Vagina (tissue), 2 donors: ENCODE measurements around the gene GPR35. TPM values are rescaled to one million over a fixed set of nuclear protein-coding genes. Genes with fewer than 3 reads are reported as not detected.

Experiments used
- DNase-seq, 2 donors: peaks; one replicate each; pipeline ENCODE4 v3.0.0-alpha.2; 2017; ENCODE audit errors: extremely low spot score in 2 of 2
- H3K27ac ChIP-seq: fragments of 200-600 bp; sonication (generic); one replicate; pipeline ENCODE4 v1.5.1; 2019
- H3K27me3 ChIP-seq: fragments of 200-600 bp; sonication (generic); one replicate; pipeline ENCODE4 v1.5.1; 2019
- H3K36me3 ChIP-seq, 2 donors: fragments of 200-600 bp; sonication (generic); one replicate each; pipeline ENCODE4 v1.5.1; 2017 to 2019
- H3K4me1 ChIP-seq: fragments of 200-600 bp; sonication (generic); one replicate; pipeline ENCODE4 v1.5.1; 2019
- H3K4me3 ChIP-seq, 2 donors: fragments of 200-600 bp; sonication (generic); 1 replicate in 1 of 2; 2 replicates in 1 of 2; pipeline ENCODE4 v1.5.1; 2016 to 2019
- H3K9me3 ChIP-seq: fragments of 200-600 bp; sonication (generic); one replicate; pipeline ENCODE4 v1.5.1; 2019
- POLR2A ChIP-seq, 2 donors: fragments of 450-650 bp; IDR thresholded peaks; one replicate each; pipeline ENCODE4 v1.6.1; 2017; ENCODE audit warnings: antibody characterized with exemption in 2 of 2, mild to moderate bottlenecking in 2 of 2, moderate library complexity in 2 of 2
- POLR2AphosphoS5 ChIP-seq, 2 donors: sonication (generic); formaldehyde crosslinking; IDR thresholded peaks; one replicate each; pipeline ENCODE4 v1.9.0; 2017; ENCODE audit warnings: antibody characterized with exemption in 2 of 2, mild to moderate bottlenecking in 2 of 2, low read depth in 1 of 2; ENCODE audit not compliant: insufficient read depth in 1 of 2
- intact Hi-C: fragments of 100-400 bp; cut with DNase I; formaldehyde crosslinking; loops from one replicate; pipeline ENCODE4 v1.15.1; 2023
- total RNA-seq: library from RNA; depleted of rRNA; stranded (reverse); fragments of >200 nt; gene quantifications from one replicate; pipeline ENCODE4 v1.2.3, GENCODE V29; 2016
- TF ChIP-seq, protein P1 (sequence below), 3 experiments: fragments of 450-650 bp in 2 of 3; fragments of 200-600 bp in 1 of 3; sonication (generic) in 1 of 3; IDR thresholded peaks; one replicate each; pipeline ENCODE4 v1.5.1; 2017 to 2019; ENCODE audit warnings: antibody characterized with exemption in 3 of 3, mild to moderate bottlenecking in 2 of 3, moderate library complexity in 2 of 3

GPR35 gene
- 3.9 TPM for total RNA-seq

DNA sequence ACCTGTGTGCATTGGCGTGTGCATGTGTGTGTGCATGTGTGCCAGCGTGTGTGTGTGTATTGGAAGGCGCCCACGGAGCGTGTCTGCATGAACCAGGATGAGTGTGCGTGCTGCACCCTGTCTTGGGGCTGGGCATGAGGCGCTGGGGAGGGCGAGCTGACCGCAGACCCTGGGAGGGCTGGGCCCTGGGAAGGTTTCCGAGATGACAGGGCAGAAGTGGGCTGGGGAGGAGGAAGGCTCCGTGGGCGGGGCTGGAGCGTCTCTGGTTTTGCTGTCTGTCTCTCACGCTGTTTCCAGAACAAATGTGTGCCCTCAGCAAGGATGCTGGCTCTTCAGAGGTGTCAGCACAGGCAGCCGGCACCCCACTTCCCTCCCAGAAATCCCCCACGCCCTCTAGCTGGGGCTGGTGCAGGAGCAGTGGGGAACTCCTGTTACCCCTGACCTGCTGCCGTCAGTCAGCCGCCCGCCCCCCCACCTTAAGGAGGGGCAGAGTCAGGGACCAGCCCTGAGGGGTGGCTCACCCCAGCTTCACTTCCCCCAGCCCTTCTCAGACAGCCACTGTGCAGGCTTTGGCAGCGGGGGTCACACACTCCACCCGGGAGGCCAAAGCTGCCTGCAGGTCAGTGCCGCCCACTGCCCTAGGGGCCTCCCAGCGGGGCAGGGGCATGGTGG lies at the start of gene GPR35:
TSS of gene GPR35 (plus strand) at position 531 of the 672 bp plus-strand sequence. CDS start 4,473 bp downstream, outside the sequence.
- Histone ChIP-seq H3K27ac (no peak within 1 kb of the TSS), H3K27me3 (no peaks in the 10 kb centered on the region), H3K36me3 (no peaks in the 10 kb centered on the region), H3K4me1 (peaks cover 12% of the 10 kb centered on the region), H3K9me3 (no peaks in the 10 kb centered on the region), H3K4me3 (no peak within 1 kb of the TSS)
- intact Hi-C loops, result no loop called here
- no peak for DNase-seq
- TF ChIP-seq POLR2A (IDR thresholded peaks at IDR 0.05) (no peak), POLR2AphosphoS5 (IDR thresholded peaks at IDR 0.05; ENCODE audit: insufficient read depth in 1 of 2, low read depth in 1 of 2) (no peak)
- TF ChIP-seq, protein P1, sequence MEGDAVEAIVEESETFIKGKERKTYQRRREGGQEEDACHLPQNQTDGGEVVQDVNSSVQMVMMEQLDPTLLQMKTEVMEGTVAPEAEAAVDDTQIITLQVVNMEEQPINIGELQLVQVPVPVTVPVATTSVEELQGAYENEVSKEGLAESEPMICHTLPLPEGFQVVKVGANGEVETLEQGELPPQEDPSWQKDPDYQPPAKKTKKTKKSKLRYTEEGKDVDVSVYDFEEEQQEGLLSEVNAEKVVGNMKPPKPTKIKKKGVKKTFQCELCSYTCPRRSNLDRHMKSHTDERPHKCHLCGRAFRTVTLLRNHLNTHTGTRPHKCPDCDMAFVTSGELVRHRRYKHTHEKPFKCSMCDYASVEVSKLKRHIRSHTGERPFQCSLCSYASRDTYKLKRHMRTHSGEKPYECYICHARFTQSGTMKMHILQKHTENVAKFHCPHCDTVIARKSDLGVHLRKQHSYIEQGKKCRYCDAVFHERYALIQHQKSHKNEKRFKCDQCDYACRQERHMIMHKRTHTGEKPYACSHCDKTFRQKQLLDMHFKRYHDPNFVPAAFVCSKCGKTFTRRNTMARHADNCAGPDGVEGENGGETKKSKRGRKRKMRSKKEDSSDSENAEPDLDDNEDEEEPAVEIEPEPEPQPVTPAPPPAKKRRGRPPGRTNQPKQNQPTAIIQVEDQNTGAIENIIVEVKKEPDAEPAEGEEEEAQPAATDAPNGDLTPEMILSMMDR (IDR thresholded peaks at IDR 0.05), result no peak

- peaks cover 0 to 38% of the 10 kb centered on the region in 2 donors for H3K36me3 ChIP-seq
- no peaks in the 10 kb centered on the region for H3K27me3 ChIP-seq
- H3K4me1 ChIP-seq, result peaks cover 48% of the 10 kb centered on the region
- intact Hi-C loops, result no loop called here
- no peak for TF ChIP-seq POLR2AphosphoS5 (IDR thresholded peaks at IDR 0.05; ENCODE audit: insufficient read depth in 1 of 2, low read depth in 1 of 2)
- TF ChIP-seq POLR2A (IDR thresholded peaks at IDR 0.05), result no peak
- TF ChIP-seq, protein P1 (IDR thresholded peaks at IDR 0.05), result no peak
- H3K4me3 ChIP-seq, result no peak overlapping the region
- no peaks in the 10 kb centered on the region for H3K9me3 ChIP-seq
- no peak for DNase-seq
- H3K27ac ChIP-seq, result no peak overlapping the region
These were observed 49.2 kb upstream of the GPR35 start for GRCh38 chr2:240576036-240576435.

GRCh38 chr2:240576436-240577205 lies 48.7 kb upstream of the GPR35 start:
- no peak for DNase-seq
- Histone ChIP-seq H3K9me3 (no peaks in the 10 kb centered on the region), H3K36me3 (peaks cover 0 to 42% of the 10 kb centered on the region in 2 donors), H3K27ac (no peak overlapping the region), H3K4me1 (peaks cover 42% of the 10 kb centered on the region), H3K4me3 (no peak overlapping the region), H3K27me3 (no peaks in the 10 kb centered on the region)
- intact Hi-C loops, result no loop called here
- no peak for TF ChIP-seq POLR2A (IDR thresholded peaks at IDR 0.05)
- TF ChIP-seq, protein P1 (IDR thresholded peaks at IDR 0.05), result no peak

GRCh38 chr2:240577281-240578109 lies 47.8 kb upstream of the GPR35 start:
- peaks cover 0 to 42% of the 10 kb centered on the region in 2 donors for H3K36me3 ChIP-seq
- peaks cover 39% of the 10 kb centered on the region for H3K4me1 ChIP-seq
- TF ChIP-seq POLR2AphosphoS5 (IDR thresholded peaks at IDR 0.05; ENCODE audit: insufficient read depth in 1 of 2, low read depth in 1 of 2) (no peak), POLR2A (IDR thresholded peaks at IDR 0.05) (no peak)
- TF ChIP-seq, protein P1 (IDR thresholded peaks at IDR 0.05), result no peak

More at GRCh38 chr2:240577281-240578109, 47.8 kb upstream of the GPR35 start:
- no peak overlapping the region for H3K4me3 ChIP-seq
- DNase-seq, result no peak
- intact Hi-C loops, result no loop called here
- H3K9me3 ChIP-seq, result no peaks in the 10 kb centered on the region
- H3K27ac ChIP-seq, result no peak overlapping the region
- no peaks in the 10 kb centered on the region for H3K27me3 ChIP-seq
